ENCODE data around the gene PSMD1. TPM values are rescaled to one million over a fixed set of nuclear protein-coding genes. Genes with fewer than 3 reads are reported as not detected.

The PSMD1 gene
- total and polyA plus RNA-seq, 4 donors: 30.1 to 91.1 (median 56.0) TPM

DNA sequence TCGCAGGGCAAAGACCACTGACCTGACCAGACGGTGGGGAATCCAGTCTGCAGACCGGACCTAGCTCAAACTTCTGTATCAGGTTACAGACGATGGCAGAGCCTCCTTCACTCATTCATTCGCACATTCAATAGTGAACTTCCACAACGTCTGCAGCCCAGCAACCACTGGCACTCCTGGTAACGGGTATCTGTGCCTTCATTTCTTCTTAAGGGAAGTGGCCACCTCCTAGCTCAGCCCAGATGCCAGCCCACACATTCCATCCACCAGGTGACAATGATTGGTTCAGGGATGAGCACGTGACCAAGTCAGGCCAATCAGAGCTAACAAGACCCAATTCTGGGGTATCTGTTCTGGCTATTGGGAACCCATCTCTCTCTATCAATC, 125.8 kb downstream of the PSMD1 start:
- no peak for DNase-seq
- Histone ChIP-seq H3K27me3 (ENCODE audit: control insufficient read depth in 3 of 3, insufficient read depth in 3 of 3, low read length in 2 of 3) (peaks cover 0 to 10% (median 0%) of the 10 kb centered on the region in 3 donors), H3K36me3 (ENCODE audit: control insufficient read depth in 4 of 4, insufficient read depth in 4 of 4, low read length in 4 of 4) (no peaks in the 10 kb centered on the region), H3K4me3 (no peak overlapping the region), H3K27ac (ENCODE audit: low read depth in 1 of 2, low read length in 1 of 2) (peak overlapping the region in 1 of 2 donors; percentile 17), H3K9me3 (ENCODE audit: control insufficient read depth in 4 of 4, insufficient read depth in 3 of 4, low read length in 3 of 4) (no peaks in the 10 kb centered on the region), H3K4me1 (ENCODE audit: control insufficient read depth in 5 of 5, insufficient read depth in 5 of 5, low read length in 5 of 5) (peaks cover 0 to 23% (median 0%) of the 10 kb centered on the region in 5 donors), H3K9ac (ENCODE audit: insufficient read depth in 1 of 2, low read length in 2 of 2) (no peak overlapping the region)
- ATAC-seq (ENCODE audit: insufficient read depth, low FRiP score): no peak
- WGBS, 2 donors: 72 to 83% methylated on average over 8 of the region's 8 CpGs
- TF ChIP-seq CTCF (IDR thresholded peaks at IDR 0.05; ENCODE audit: control extremely low read depth, extremely low read depth): no peak

DNA sequence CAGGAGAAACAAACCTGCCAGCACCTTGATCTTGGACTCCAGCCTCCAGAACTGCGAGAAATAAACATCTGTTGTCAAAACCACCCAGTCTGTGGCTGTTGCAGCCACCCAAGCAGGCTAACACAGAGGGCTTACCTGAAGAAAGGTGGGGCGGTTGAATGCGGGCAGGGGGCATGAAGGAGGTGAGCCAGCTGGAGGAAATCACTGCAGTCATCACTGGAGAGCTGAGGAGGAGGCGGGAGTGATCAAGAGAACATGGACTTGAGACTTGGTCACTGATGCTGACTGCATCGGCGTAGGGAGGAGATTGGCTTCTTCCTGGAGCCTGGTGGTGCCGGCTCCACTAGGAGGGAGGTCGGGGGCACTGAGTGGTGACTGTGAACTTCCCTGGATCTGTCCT, 127.2 kb downstream of the PSMD1 start:
- 93 to 97% methylated on average over 8 of the region's 8 CpGs for WGBS, 2 donors
- Histone ChIP-seq H3K36me3 (ENCODE audit: control insufficient read depth in 4 of 4, insufficient read depth in 4 of 4, low read length in 4 of 4) (no peaks in the 10 kb centered on the region), H3K9me3 (ENCODE audit: control insufficient read depth in 4 of 4, insufficient read depth in 3 of 4, low read length in 3 of 4) (no peaks in the 10 kb centered on the region), H3K4me1 (ENCODE audit: control insufficient read depth in 5 of 5, insufficient read depth in 5 of 5, low read length in 5 of 5) (peaks cover 0 to 23% (median 0%) of the 10 kb centered on the region in 5 donors), H3K27ac (ENCODE audit: low read depth in 1 of 2, low read length in 1 of 2) (no peak overlapping the region), H3K9ac (ENCODE audit: insufficient read depth in 1 of 2, low read length in 2 of 2) (no peak overlapping the region), H3K27me3 (ENCODE audit: control insufficient read depth in 3 of 3, insufficient read depth in 3 of 3, low read length in 2 of 3) (peaks cover 0 to 10% (median 0%) of the 10 kb centered on the region in 3 donors), H3K4me3 (no peak overlapping the region)
- TF ChIP-seq CTCF (IDR thresholded peaks at IDR 0.05; ENCODE audit: control extremely low read depth, extremely low read depth): no peak
- no peak for ATAC-seq (ENCODE audit: insufficient read depth, low FRiP score)
- no peak for DNase-seq

- 94 to 97% methylated on average over 4 of the region's 4 CpGs for WGBS, 2 donors
- Histone ChIP-seq H3K9ac (ENCODE audit: insufficient read depth in 1 of 2, low read length in 2 of 2) (no peak overlapping the region), H3K4me3 (no peak overlapping the region), H3K4me1 (ENCODE audit: control insufficient read depth in 5 of 5, insufficient read depth in 5 of 5, low read length in 5 of 5) (peaks cover 0 to 23% (median 0%) of the 10 kb centered on the region in 5 donors), H3K9me3 (ENCODE audit: control insufficient read depth in 4 of 4, insufficient read depth in 3 of 4, low read length in 3 of 4) (no peaks in the 10 kb centered on the region), H3K27ac (ENCODE audit: low read depth in 1 of 2, low read length in 1 of 2) (no peak overlapping the region), H3K36me3 (ENCODE audit: control insufficient read depth in 4 of 4, insufficient read depth in 4 of 4, low read length in 4 of 4) (no peaks in the 10 kb centered on the region), H3K27me3 (ENCODE audit: control insufficient read depth in 3 of 3, insufficient read depth in 3 of 3, low read length in 2 of 3) (peaks cover 0 to 8% (median 0%) of the 10 kb centered on the region in 3 donors)
- TF ChIP-seq CTCF (IDR thresholded peaks at IDR 0.05; ENCODE audit: control extremely low read depth, extremely low read depth): no peak
- ATAC-seq (ENCODE audit: insufficient read depth, low FRiP score) (no peak), DNase-seq (no peak)
Measured at GRCh38 chr2:231184319-231184718, 127.7 kb downstream of the PSMD1 start.

All from lung (tissue), 12 donors.